GM21528 (cell line): ENCODE results near the gene ZNF620.
"Not testable (repeated sequence)": the region's sequence is repeated elsewhere in the genome, so short reads cannot be mapped to it uniquely, and the experiment has no call there.

Source experiments
- ATAC-seq: cut with Tn5 transposase; IDR thresholded peaks from one replicate; pipeline ENCODE4 v1.9.1; 2021; ENCODE audit warnings: mild to moderate bottlenecking, moderate library complexity; ENCODE audit not compliant: unreplicated experiment, low FRiP score

Gene ZNF620

DNA sequence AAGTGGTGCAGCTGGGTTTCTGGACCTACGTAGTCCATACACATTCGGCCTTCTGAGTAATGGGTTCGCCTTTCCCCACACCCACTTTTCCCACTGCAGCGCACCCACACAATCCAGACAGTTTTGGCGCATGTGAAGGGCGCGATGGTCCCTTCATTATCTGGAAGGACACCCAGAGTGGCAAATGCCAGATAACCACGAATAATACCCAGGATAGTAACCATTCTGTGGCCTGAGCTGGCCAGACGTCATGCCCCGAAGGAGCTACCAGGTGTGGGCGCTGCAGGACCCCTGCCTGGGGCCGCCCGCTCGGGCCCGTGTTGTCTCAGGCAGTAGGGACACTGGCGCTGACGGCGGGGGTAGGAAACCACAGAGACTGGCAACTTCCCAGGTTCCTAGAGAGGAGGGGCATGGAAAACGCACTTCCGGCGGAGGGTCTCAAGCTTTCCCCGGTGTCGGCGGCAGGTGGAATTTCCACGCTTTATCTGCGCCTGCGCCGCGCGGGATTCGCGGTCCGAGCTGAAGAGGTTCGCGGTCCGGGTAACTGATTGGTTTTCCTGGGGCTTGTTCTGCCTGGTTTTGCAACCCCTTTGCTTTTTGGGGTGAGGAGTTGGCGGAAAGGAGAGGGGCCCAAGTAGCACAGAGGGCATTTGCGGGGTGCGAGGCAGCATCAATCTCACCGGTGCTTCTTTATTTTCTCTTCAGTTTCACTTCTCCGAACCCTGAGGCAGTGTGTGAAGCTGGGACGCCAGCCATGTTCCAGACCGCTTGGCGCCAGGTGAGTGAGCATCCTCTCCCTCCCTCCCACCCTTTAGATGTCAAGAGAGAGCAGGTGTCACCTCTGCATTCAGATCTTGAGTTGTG lies at the start of gene ZNF620:
Gene ZNF620 (plus strand): TSS at position 441 of the 864 bp plus-strand sequence. CDS start 314 bp downstream, at position 755.
- peak; percentile 84 for ATAC-seq

- ATAC-seq = no peak
Measured at GRCh38 chr3:40456279-40456939, 49.4 kb upstream of the ZNF620 start.

- peak; percentile 77 for ATAC-seq
Measured at GRCh38 chr3:40456940-40457823, 48.7 kb upstream of the ZNF620 start, which contains the start of gene RPL14. RPL14 (plus strand) TSS chr3:40457339; CDS start chr3:40457472, 133 bp downstream.

DNA sequence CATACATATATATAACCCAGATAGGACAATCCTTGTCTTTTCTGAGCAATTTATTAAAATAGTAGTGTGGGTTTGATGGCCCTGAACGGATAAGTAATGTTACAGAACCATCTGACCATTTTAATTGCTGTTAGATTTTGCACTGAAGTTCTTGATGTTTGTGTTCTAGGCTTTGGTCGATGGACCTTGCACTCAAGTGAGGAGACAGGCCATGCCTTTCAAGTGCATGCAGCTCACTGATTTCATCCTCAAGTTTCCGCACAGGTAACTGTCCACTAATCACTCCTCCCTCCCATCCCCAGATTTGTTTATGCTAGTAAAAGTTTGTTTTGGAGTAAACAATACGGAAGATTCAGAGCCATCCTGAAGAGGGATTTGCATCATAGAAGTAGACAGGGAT lies 47.4 kb upstream of the ZNF620 start:
- ATAC-seq = no peak

DNA sequence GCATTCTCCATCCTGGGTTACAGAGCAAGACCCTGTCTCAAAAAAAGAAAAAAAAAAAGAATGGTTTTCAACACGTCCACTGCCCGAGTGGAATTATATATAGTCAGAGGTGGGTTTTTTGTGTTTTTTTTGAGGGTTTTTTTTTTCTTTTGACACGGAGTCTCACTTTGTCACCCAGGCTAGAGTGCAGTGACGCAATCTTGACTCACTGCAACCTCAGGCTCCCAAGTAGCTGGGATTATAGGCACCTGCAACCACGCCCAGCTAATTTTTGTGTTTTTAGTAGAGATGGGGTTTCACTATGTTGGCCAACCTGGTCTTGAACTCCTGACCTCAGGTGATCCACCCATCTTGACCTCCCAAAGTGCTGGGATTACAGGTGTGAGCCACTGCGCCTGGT lies 45.4 kb upstream of the ZNF620 start:
- ATAC-seq = not testable (repeated sequence)

GRCh38 chr3:40461161-40461560 lies 44.7 kb upstream of the ZNF620 start:
- no peak for ATAC-seq

DNA sequence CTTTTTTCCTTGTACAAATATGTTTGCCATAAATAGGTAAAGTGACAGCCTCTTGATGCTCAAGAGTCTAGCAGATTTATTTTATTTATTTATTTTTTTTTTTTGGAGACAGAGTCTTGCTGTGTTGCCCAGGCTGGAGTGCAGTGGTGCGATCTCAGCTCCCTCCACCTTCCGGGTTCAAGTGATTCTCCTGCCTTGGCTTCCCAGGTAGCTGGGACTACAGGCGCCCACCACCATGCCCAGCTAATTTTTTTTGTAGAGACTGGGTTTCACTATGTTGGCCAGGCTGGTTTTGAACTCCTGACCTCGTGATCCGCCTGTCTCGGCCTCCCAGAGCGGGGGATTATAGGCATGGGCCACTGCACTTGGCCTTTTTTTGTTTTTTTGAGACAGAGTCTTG lies 43.0 kb upstream of the ZNF620 start:
- not testable (repeated sequence) for ATAC-seq

DNA sequence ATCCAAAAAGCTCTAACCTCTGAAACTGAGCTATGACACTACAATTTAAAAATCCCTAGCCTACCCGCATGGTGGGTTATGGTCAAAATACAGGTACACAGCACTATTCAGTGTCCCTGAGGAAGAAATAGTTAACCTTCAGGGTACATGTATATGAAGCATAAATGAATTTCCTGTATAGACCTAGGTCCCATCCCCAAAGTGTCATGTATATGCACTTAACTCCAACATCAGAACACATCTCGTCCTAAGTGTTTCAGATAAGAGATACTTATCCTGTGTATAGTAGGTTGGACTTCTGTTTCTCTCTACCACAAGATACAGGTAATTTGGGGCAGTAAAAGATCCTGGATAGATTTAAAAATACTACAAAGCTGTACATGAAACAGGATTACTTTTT lies 42.3 kb upstream of the ZNF620 start:
- no peak for ATAC-seq

DNA sequence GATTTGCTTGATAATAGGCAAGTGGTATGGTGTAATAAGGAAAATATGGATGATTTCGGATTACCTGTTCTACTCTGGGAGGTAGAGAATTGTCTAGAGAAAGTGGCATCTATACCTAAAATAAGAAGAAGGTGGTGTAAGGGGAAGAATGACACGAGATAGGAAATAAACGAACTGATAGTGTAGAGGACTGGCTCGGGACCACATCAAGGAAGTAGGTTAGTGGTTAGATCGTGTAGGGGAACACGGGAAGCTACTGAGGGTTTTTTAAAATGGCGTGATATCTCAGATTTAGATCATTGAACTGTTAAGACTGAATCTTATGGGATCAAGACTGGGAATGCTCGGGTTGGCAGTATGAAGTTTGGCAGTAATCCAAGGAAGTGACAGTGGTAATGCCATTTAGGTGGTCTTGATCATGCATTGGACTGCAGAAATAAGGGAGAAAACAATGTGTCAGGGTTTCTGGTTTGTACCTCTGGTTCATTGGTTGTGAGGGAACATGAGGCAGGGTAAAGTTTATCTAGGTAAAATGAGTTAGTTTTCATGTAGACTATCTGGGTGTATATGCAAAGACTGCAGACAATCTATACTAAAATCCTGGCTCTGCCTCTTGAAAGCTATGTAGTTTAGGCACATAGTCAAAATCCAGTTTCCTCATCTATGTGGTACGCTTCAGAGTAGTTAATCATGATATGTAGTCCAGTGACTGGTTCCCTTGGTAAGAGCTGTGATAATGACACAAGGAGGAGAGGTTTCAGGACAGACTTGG lies 41.3 kb upstream of the ZNF620 start:
- ATAC-seq = no peak

DNA sequence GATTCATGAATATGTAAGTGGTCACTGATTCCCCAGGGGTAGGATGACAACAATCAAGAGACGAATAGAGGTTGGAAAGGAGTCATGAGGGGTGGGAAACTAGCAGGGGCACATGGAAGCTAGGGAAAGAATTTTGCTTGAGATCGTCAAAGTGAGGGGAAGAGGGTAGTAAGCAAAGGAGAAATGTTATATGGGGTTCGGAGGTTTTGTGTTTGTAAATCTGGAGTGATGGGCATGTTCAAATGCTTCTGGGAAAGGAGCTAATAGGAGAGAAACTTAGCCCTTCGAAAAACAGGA lies 40.8 kb upstream of the ZNF620 start:
- no peak for ATAC-seq

GRCh38 chr3:40465456-40465855 lies 40.4 kb upstream of the ZNF620 start:
- no peak for ATAC-seq

DNA sequence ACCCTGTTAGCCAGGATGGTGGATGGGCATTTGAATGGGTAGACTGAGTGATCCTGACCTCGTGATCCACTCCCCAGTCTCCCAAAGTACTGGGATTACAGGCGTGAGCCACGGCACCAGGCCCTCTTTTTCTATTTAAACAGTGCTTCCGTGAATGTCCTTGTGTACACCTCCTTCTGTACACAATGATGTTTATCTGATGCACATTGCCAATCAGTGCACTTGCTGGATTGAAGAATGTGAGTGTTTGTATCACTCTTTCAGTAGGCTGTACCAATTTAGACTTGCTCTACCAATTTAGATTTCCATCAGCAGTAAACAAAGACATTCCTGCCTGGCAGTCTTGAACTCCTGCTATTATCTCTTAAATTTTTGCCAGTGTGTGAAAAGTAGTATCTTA lies 37.8 kb upstream of the ZNF620 start:
- no peak for ATAC-seq

DNA sequence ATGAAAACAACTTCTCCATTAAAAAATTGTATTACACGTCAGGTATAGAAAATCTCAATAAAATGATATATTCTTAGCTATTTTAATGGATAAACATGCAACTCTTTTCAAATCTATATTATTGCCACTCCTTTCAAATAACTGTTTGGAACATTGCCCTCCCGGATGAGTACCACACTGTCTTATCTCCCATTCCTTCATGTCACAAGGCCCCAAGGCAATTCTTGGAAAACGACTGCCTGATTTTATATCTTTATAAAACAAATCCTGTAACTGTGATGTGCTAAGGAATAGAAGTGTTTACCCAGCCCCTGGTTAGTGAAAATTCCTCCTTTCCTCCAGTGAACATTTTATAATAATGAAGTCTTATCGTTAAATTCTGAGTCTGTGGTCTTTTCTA lies 35.1 kb upstream of the ZNF620 start:
- no peak for ATAC-seq

- peak; percentile 81 for ATAC-seq
Measured at GRCh38 chr3:40476478-40477470, 29.1 kb upstream of the ZNF620 start, which contains the start of gene ZNF619. ZNF619 (plus strand) TSS chr3:40477122; CDS start chr3:40477980, 858 bp downstream.

GRCh38 chr3:40477666-40478065 lies 28.2 kb upstream of the ZNF620 start:
- no peak for ATAC-seq

DNA sequence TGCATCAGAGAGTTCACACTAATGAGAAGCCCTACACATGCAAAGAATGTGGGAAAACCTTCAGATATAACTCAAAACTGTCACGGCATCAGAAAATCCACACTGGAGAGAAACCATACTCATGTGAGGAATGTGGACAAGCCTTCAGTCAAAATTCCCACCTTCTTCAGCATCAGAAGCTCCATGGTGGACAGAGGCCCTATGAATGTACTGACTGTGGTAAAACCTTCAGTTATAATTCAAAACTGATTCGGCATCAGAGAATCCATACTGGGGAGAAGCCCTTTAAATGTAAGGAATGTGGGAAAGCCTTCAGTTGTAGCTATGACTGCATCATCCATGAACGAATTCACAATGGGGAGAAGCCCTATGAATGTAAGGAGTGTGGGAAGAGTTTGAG lies 18.7 kb upstream of the ZNF620 start:
- ATAC-seq = no peak

- no peak for ATAC-seq
Measured at GRCh38 chr3:40490916-40491315, 14.9 kb upstream of the ZNF620 start.

DNA sequence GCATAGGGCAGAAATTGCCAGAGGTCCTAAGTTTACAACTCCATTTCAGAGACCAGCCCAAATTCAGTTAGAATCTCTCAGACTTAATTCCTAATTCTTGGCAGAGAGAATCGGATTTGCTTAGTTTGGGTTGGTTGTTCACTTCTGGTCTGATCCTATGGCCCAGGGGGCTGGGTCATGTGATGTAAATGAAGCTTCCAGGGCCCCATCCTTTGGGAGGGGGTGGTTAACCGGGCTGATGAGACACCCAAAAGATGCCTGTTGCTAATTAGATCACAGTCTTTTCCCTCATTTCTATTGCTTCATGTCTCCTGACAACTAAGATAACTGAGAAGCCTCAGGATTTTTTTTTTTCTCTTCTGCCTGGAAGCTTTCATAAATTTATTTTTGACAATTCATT lies 11.1 kb upstream of the ZNF620 start:
- no peak for ATAC-seq

GRCh38 chr3:40497288-40497687 lies 8.6 kb upstream of the ZNF620 start:
- ATAC-seq = no peak
